PC-3 (cell line): ENCODE data around the gene STK32C.

Experiments
- CTCF ChIP-seq: fragments of 300-600 bp; sonication (generic); conservative IDR thresholded peaks from 2 replicates; pipeline ENCODE4 v1.5.1; 2017; ENCODE audit warnings: antibody characterized with exemption, low read depth, mild to moderate bottlenecking, low read length
- EZH2 ChIP-seq: fragments of 300-600 bp; sonication (generic); IDR thresholded peaks from one replicate; pipeline ENCODE4 v1.6.1; 2017; ENCODE audit warnings: antibody characterized with exemption, mild to moderate bottlenecking, low read length; ENCODE audit not compliant: unreplicated experiment
- EZH2phosphoT487 ChIP-seq: fragments of 300-600 bp; sonication (generic); IDR thresholded peaks from 2 replicates; pipeline ENCODE4 v1.6.1; 2018; ENCODE audit warnings: mild to moderate bottlenecking, antibody characterized with exemption, low read length, borderline replicate concordance

- no peak for TF ChIP-seq CTCF
- no peak for TF ChIP-seq EZH2phosphoT487
- no peak for TF ChIP-seq EZH2
These were observed 135.4 kb downstream of the STK32C start for GRCh38 chr10:132172091-132173066.
